GM19351 (cell line): ENCODE measurements around the gene MTHFR.

ENCODE experiments used
- ATAC-seq: cut with Tn5 transposase; IDR thresholded peaks from one replicate; pipeline ENCODE4 v1.9.1; 2021; ENCODE audit warnings: mild to moderate bottlenecking, moderate library complexity; ENCODE audit not compliant: unreplicated experiment

Gene MTHFR

DNA sequence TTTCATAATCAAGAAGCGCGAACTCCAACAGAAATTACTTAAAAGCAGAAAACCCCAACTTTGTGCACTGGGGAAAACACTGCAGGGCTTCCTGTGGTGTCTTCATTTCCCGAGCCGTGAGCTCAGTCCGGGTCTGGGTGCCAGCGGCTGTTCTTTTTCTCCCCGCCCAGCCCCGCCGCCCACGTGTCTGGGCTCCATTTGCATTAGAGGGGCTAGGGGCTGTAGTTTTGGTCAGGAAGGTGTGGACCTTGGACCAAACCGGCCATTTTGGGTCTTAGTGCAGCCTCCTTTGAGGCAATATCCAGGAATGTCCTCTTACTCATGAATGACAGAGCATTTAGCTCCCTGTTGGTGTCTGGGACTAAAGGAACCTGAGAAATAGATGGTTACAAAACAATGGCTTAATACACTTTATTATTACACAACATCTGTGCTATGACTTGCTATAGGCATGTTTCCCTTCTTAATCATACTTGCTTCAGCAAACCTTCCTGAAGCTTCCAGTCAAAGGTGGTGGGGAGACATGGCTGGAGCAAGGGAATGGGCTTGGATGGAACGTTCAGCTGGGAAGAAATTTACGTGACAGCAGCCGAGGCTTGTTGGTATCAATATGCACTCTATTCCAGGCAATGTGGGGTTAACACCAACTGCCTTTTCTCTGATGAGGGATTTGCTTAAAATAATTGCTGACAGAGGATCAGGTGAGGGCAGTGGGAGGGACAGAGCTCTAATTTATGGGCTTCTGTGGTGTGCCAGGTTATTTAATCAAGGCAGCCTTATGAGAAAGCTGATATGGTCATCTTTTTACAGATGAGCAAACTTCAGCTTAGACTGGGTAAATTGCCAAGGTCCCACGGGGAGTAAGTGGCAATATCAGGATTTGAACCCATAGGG lies 68.8 kb downstream of the MTHFR start:
- no peak for ATAC-seq

DNA sequence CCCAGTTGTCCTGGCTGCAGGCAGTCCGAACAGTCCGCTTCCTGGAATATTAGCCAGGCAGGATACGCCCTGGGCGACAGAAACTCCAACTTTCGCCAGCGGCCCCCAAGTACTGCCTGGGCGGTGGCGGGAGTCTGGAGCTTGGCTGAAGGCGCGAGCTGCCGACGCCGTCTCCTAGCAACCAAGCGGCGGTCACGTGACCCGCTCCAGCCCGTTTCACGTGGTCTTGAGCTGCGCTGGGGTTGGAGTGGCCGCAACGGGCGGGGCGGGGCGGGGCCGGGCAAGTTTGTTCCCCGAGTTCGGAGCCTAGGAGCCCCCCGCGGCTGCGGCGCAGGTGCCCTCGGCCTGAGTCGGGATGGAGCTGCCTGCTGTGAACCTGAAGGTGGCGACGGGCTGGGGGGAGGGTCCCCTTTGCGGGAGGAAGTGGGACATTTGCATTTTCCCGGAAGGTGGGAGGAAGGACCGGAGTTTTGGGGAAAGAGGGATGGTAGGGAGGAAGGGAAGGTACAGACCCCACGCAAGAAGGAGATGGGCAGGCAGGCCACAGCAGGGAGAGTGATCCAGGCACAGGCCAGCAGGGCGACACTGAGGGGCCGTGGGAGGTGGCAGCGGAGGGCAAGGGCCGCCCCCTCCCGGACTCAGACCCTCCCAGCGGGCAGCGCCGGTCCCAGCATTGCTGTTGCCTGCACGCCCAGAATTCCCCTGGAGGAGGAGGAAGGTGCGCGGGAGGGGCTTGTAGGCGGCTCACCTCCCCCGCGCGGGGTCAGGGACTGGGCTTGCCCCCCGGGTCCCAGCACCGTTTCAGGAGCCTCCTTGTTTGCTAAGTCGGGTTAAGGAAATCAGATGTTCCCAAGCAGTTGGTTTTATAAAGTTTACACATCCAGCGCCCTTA lies 69.7 kb downstream of the MTHFR start, which contains the start of gene AGTRAP:
Gene AGTRAP (plus strand): TSS at position 283 of the 892 bp plus-strand sequence. CDS start 73 bp downstream, at position 356.
- ATAC-seq = peak; percentile 74
